ENCODE measurements around the gene TYW5.
"Not testable (repeated sequence)": the region's sequence is repeated elsewhere in the genome, so short reads cannot be mapped to it uniquely, and the experiment has no call there.

Gene TYW5

GRCh38 chr2:199912553-199913114 is 42.7 kb downstream of the TYW5 start:
- DNase-seq: not testable (repeated sequence)

- DNase-seq: peak; percentile 7
Observed at GRCh38 chr2:199911877-199912161, 43.5 kb downstream of the TYW5 start.

GRCh38 chr2:199911052-199911876 is 44.0 kb downstream of the TYW5 start, which contains the start of gene C2orf69:
TSS of gene C2orf69 (plus strand) at chr2:199911293. CDS start at chr2:199911439, 146 bp downstream.
- DNase-seq: peak; percentile 93

GRCh38 chr2:199910338-199911051 is 44.8 kb downstream of the TYW5 start:
- DNase-seq: no peak

GRCh38 chr2:199907008-199907714 is 48.1 kb downstream of the TYW5 start:
- DNase-seq: no peak

- DNase-seq: no peak
Observed at GRCh38 chr2:199903111-199903510, 52.2 kb downstream of the TYW5 start.

- no peak for DNase-seq
Observed at GRCh38 chr2:199902486-199903110, 52.7 kb downstream of the TYW5 start.

GRCh38 chr2:199901942-199902341 is 53.3 kb downstream of the TYW5 start:
- DNase-seq: no peak

GRCh38 chr2:199896617-199897016 is 58.7 kb downstream of the TYW5 start:
- DNase-seq: no peak

- no peak for DNase-seq
Observed at GRCh38 chr2:199895406-199895805, 59.9 kb downstream of the TYW5 start.

GRCh38 chr2:199883474-199884212 is 71.6 kb downstream of the TYW5 start:
- DNase-seq: no peak

GRCh38 chr2:199882667-199883066 is 72.6 kb downstream of the TYW5 start:
- DNase-seq: no peak

All from NCI-H524 treated with DMSO at 0.1 percent for 48 hours (cell line).